Esophagus squamous epithelium (tissue), 4 donors: Measurements from ENCODE around the gene FNIP2.

Source experiments
- POLR2A ChIP-seq, 4 donors: fragments of 450-650 bp; IDR thresholded peaks; one replicate each; pipeline ENCODE4 v1.6.1; 2017; ENCODE audit warnings: antibody characterized with exemption in 4 of 4, mild to moderate bottlenecking in 4 of 4, moderate library complexity in 3 of 4
- TF ChIP-seq, protein P1 (sequence below), 6 experiments: fragments of 450-650 bp in 4 of 6; fragments of 200-600 bp in 2 of 6; sonication (generic) in 2 of 6; IDR thresholded peaks; one replicate each; pipeline ENCODE4 v1.5.1; 2016 to 2019; ENCODE audit warnings: antibody characterized with exemption in 6 of 6, mild to moderate bottlenecking in 4 of 6, moderate library complexity in 4 of 6

DNA sequence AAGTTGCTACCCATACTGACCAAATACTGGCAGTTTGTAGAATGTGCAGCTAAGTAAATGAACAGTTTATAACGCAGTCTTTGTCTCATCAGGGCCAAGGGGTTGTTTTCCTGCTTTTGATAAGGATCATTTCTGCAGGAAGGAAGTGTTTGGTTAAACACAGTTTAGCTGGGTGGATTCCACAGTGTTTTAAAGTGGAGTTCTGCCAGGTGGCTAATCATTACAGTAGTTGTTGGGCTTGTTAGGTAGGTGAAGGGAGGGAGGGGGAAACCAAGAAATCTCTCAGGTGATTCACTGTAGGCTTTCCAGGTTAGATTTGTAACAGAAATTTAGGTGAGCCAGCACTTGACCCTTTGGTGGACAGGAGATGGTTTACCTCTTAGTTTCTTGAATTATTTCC lies 58.1 kb downstream of the FNIP2 start:
- no peak for TF ChIP-seq POLR2A (IDR thresholded peaks at IDR 0.05)
- TF ChIP-seq, protein P1, sequence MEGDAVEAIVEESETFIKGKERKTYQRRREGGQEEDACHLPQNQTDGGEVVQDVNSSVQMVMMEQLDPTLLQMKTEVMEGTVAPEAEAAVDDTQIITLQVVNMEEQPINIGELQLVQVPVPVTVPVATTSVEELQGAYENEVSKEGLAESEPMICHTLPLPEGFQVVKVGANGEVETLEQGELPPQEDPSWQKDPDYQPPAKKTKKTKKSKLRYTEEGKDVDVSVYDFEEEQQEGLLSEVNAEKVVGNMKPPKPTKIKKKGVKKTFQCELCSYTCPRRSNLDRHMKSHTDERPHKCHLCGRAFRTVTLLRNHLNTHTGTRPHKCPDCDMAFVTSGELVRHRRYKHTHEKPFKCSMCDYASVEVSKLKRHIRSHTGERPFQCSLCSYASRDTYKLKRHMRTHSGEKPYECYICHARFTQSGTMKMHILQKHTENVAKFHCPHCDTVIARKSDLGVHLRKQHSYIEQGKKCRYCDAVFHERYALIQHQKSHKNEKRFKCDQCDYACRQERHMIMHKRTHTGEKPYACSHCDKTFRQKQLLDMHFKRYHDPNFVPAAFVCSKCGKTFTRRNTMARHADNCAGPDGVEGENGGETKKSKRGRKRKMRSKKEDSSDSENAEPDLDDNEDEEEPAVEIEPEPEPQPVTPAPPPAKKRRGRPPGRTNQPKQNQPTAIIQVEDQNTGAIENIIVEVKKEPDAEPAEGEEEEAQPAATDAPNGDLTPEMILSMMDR (IDR thresholded peaks at IDR 0.05): no peak
